Measurements from ENCODE around the gene NAALADL2.
"Not testable (repeated sequence)": the region's sequence is repeated elsewhere in the genome, so short reads cannot be mapped to it uniquely, and the experiment has no call there.

NAALADL2 gene

DNA sequence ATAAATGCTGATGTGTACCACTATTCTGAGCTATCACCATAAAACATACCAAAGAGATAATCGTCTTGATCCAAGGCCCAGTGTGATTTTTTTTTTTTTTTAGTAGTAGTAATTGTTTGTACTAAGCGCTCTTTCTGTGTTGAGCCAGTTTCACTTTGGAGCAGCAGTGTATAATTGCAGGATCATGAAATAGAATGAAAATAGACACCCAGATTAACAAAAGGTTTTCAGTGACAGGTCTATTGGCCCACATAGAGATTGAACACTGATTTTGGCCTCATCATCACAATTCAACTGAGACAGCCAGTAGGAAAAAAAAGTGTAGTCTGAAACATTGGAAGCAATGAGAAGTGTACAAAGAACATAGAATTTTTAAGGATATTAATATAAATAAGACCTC lies 749.8 kb downstream of the NAALADL2 start:
- in situ Hi-C loops (cut with MboI; ENCODE audit: low pct_unique_long_range_greater_than_20kb, low sequenced_read_pairs, unreplicated experiment), result no loop called here
- DNase-seq (ENCODE audit: low spot score), result no peak
- TF ChIP-seq, protein P1, sequence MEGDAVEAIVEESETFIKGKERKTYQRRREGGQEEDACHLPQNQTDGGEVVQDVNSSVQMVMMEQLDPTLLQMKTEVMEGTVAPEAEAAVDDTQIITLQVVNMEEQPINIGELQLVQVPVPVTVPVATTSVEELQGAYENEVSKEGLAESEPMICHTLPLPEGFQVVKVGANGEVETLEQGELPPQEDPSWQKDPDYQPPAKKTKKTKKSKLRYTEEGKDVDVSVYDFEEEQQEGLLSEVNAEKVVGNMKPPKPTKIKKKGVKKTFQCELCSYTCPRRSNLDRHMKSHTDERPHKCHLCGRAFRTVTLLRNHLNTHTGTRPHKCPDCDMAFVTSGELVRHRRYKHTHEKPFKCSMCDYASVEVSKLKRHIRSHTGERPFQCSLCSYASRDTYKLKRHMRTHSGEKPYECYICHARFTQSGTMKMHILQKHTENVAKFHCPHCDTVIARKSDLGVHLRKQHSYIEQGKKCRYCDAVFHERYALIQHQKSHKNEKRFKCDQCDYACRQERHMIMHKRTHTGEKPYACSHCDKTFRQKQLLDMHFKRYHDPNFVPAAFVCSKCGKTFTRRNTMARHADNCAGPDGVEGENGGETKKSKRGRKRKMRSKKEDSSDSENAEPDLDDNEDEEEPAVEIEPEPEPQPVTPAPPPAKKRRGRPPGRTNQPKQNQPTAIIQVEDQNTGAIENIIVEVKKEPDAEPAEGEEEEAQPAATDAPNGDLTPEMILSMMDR (IDR thresholded peaks at IDR 0.05; ENCODE audit: extremely low read depth, insufficient read depth, missing control alignments), result no peak

DNA sequence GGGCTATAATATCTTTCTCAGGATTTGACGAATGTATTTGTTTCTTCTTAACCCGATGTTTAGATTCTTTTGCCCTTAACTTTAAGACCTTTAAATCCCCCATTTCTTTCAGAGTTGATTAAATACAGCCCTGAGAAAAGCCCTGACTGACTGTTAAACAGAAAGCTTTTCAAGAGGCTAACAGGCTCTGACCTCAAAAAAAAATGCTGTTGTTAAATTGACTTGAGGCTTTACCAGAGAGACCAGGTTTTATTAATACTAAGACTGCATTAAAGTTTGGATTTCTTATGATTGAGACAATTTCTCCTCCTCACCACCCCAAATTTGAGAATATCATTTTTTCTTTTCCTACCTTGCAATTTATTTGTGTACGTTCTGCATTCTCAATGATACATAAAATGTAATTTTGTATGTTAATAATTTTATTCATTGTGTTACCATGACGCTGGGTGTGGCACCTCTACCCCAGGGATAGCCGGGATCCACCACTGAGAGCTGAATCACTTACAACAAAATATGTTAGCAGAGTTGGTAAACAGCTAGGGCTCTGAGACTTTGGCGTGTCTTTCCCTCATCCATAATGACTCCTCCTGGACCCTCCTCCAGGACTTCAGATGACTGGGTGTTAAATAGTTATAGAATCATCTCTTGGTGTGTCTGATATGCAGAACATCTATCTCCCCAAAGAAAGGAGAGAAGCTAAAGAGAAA lies 753.5 kb downstream of the NAALADL2 start:
- in situ Hi-C loops (cut with MboI; ENCODE audit: low pct_unique_long_range_greater_than_20kb, low sequenced_read_pairs, unreplicated experiment), result no loop called here
- no peak for DNase-seq (ENCODE audit: low spot score)
- TF ChIP-seq, protein P1 (IDR thresholded peaks at IDR 0.05; ENCODE audit: extremely low read depth, insufficient read depth, missing control alignments), result no peak

DNA sequence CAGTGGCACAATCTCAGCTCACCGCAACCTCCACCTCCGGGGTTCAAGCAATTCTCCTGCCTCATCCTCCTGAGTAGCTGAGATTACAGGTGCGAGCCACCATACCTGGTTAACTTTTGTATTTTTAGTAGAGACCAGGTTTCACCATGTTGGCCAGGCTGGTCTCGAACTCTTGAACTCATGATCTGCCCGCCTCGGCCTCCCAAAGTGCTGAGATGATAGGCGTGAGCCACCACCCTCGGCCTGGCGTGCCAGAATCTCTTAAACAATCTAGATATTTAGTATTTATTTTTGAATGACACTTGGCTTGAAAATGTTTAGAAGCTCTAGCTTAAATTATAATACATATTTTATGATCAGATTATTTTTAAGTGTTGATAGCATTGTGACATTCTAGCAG lies 755.0 kb downstream of the NAALADL2 start:
- in situ Hi-C loops (cut with MboI; ENCODE audit: low pct_unique_long_range_greater_than_20kb, low sequenced_read_pairs, unreplicated experiment); DNase-seq (ENCODE audit: low spot score): not testable (repeated sequence)

DNA sequence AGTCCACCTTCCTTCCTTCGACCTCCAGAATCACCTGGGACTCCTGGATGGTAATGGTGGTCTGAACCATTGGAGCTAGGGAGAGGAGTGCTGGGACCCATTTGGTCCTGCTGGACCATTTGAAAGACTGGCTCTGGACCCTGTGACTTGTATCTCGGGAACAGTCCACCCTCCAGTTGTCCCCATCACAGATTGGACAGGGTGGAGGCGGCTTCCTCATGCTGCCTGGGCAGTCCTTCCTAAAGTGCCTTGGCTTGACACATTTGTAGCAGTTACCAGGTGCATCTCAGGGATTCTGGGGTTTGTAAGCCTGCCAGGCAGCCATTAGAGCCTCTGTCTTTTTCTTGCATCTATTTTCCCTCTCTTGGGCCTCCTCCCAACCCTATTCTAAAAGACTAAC lies 758.1 kb downstream of the NAALADL2 start:
- DNase-seq (ENCODE audit: low spot score), result no peak
- in situ Hi-C loops (cut with MboI; ENCODE audit: low pct_unique_long_range_greater_than_20kb, low sequenced_read_pairs, unreplicated experiment), result no loop called here
- TF ChIP-seq, protein P1 (IDR thresholded peaks at IDR 0.05; ENCODE audit: extremely low read depth, insufficient read depth, missing control alignments), result no peak

DNA sequence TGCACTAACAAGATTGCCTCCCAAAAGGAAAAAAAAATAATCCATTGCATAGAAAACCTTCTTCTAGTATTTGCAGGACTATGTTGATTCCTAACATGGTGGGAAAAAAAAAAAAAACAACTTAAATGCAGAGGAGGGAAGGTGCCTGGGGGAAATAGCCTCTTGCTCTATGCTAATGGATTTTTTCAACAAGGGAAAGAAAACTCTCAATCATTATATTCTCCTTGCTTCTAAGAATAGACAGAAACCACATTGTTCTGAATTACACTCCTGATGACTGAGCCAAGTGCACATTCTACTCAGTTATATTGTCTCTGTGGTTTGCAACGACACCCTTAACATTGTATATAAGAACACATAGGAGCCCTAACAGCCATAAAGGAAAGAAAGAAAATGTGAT lies 760.2 kb downstream of the NAALADL2 start:
- no peak for DNase-seq (ENCODE audit: low spot score)
- TF ChIP-seq, protein P1 (IDR thresholded peaks at IDR 0.05; ENCODE audit: extremely low read depth, insufficient read depth, missing control alignments), result no peak
- in situ Hi-C loops (cut with MboI; ENCODE audit: low pct_unique_long_range_greater_than_20kb, low sequenced_read_pairs, unreplicated experiment), result no loop called here

DNA sequence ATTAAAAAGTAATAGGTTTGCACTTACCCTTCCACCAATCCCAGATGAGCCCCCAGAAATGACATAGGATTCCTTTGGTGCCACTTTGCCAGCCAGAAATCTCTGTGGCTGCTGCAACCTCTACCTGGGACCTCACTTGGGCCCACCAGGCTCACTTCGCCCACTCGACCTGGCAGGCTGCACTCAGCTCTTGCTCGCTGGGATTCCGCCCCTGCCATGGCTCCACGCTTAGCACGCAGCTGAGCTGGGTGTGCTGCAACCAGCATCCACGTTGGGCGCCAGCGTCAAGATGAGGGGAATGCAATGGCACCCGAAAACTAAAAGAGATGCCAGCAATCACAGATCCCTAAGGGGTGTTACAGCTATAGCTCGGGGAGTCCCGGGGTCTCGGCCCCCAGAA lies 761.0 kb downstream of the NAALADL2 start:
- in situ Hi-C loops (cut with MboI; ENCODE audit: low pct_unique_long_range_greater_than_20kb, low sequenced_read_pairs, unreplicated experiment), result no loop called here
- TF ChIP-seq, protein P1 (IDR thresholded peaks at IDR 0.05; ENCODE audit: extremely low read depth, insufficient read depth, missing control alignments), result no peak
- no peak for DNase-seq (ENCODE audit: low spot score)

DNA sequence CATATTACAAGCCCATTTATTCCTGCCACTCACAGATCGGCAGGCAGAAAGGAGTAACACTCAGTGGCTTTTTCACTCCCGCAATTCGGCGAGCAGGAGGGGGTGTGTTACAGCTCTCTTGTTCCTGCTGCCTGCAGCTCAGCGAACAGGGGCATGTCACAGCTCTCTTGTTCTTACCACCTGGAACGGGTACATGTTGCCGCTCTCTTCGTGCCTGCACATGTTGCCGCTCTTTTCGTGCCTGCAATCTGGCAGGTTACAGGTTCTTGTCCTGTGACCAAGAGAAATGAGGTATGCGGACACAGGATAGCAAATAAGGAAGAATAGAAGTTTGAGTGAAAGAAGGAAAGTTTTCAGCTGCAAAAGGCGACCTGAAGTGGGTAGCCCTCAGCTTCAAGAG lies 761.4 kb downstream of the NAALADL2 start:
- in situ Hi-C loops (cut with MboI; ENCODE audit: low pct_unique_long_range_greater_than_20kb, low sequenced_read_pairs, unreplicated experiment), result no loop called here
- TF ChIP-seq, protein P1 (IDR thresholded peaks at IDR 0.05; ENCODE audit: extremely low read depth, insufficient read depth, missing control alignments), result no peak
- no peak for DNase-seq (ENCODE audit: low spot score)

All from GM13977 (cell line).